ENCODE measurements around the gene AIG1. TPM values are rescaled to one million over a fixed set of nuclear protein-coding genes. Genes with fewer than 3 reads are reported as not detected.

The AIG1 gene
- total RNA-seq, 1 donor from 2014 or later = 37.1 TPM

DNA sequence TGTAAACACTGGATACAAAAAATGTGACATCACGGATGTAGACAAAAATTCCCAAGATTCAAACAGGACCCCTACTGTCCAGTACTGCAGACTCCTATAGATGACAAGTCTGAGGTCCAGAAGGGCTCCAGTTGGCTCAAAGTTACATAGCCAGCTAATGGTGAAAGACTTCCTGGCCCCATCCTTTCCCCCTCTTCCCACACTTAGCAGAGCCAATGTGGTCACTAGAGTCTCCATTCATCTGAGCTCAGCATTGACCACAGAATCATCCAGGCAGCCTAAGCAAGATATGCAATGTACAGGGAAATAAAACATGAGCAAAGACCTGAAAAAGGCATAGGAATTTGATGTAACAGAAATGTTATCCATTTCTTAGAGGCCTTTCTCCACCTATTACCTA is 209.3 kb downstream of the AIG1 start:
- H3K27me3 ChIP-seq = no peaks in the 10 kb centered on the region
- no peak overlapping the region for H2AFZ ChIP-seq (replicated peaks)
- Mint-ChIP-seq H3K27me3 (ENCODE audit: insufficient read depth, low read depth) (no peaks in the 10 kb centered on the region), H3K9me3 (no peaks in the 10 kb centered on the region), H3K36me3 (no peaks in the 10 kb centered on the region), H3K4me3 (no peak overlapping the region), H3K27ac (peak overlapping the region; percentile 33), H3K4me1 (no peaks in the 10 kb centered on the region)
- DNase-seq (ENCODE audit: low spot score) = no peak
- H3K4me3 ChIP-seq = no peak overlapping the region
- H3K9me3 ChIP-seq (ENCODE audit: low read depth) = no peaks in the 10 kb centered on the region
- H4K20me1 ChIP-seq (ENCODE audit: low read depth) = no peaks in the 10 kb centered on the region
- no peak overlapping the region for H3K27ac ChIP-seq
- H3K4me1 ChIP-seq = peaks cover 5% of the 10 kb centered on the region
- H3K79me2 ChIP-seq (ENCODE audit: low read depth) = no peaks in the 10 kb centered on the region
- H3K36me3 ChIP-seq = no peaks in the 10 kb centered on the region
- no peak overlapping the region for H3K9ac ChIP-seq
- TF ChIP-seq EZH2phosphoT487 (IDR thresholded peaks at IDR 0.05) (no peak), EZH2 (IDR thresholded peaks at IDR 0.05) (no peak)
- TF ChIP-seq, protein P1, sequence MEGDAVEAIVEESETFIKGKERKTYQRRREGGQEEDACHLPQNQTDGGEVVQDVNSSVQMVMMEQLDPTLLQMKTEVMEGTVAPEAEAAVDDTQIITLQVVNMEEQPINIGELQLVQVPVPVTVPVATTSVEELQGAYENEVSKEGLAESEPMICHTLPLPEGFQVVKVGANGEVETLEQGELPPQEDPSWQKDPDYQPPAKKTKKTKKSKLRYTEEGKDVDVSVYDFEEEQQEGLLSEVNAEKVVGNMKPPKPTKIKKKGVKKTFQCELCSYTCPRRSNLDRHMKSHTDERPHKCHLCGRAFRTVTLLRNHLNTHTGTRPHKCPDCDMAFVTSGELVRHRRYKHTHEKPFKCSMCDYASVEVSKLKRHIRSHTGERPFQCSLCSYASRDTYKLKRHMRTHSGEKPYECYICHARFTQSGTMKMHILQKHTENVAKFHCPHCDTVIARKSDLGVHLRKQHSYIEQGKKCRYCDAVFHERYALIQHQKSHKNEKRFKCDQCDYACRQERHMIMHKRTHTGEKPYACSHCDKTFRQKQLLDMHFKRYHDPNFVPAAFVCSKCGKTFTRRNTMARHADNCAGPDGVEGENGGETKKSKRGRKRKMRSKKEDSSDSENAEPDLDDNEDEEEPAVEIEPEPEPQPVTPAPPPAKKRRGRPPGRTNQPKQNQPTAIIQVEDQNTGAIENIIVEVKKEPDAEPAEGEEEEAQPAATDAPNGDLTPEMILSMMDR (IDR thresholded peaks at IDR 0.05) = no peak
- no peaks in the 10 kb centered on the region for H3F3A ChIP-seq (ENCODE audit: low read depth)
- no peak overlapping the region for H3K4me2 ChIP-seq

DNA sequence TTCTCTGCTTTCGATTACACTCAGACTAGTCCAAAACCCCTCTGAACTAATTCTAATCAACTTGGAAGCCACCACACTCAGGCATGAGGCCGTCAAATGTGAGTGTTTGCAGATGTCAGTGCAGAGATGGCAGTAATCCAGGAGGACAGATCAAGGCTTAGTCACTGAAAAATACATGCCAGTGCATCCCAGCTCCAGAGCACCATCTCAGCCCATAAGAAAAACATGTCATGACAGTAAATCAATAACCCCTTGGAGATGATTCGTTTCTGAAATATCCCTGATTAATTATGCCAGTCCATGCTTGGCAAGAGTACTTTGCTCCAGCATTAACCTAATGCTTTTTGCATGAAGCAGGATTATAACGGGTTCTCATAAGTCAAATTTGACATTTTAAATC is 210.3 kb downstream of the AIG1 start:
- H3K9me3 Mint-ChIP-seq = no peaks in the 10 kb centered on the region
- H3K79me2 ChIP-seq (ENCODE audit: low read depth) = no peaks in the 10 kb centered on the region
- no peak overlapping the region for H3K4me3 ChIP-seq
- peak overlapping the region; percentile 53 for H3K27ac Mint-ChIP-seq
- H3K27ac ChIP-seq = no peak overlapping the region
- no peaks in the 10 kb centered on the region for H3K36me3 ChIP-seq
- H3K27me3 Mint-ChIP-seq (ENCODE audit: insufficient read depth, low read depth) = no peaks in the 10 kb centered on the region
- TF ChIP-seq, protein P1 (IDR thresholded peaks at IDR 0.05) = no peak
- TF ChIP-seq EZH2 (IDR thresholded peaks at IDR 0.05) (no peak), EZH2phosphoT487 (IDR thresholded peaks at IDR 0.05) (no peak)
- no peaks in the 10 kb centered on the region for H3K4me1 Mint-ChIP-seq
- no peak overlapping the region for H3K9ac ChIP-seq
- H4K20me1 ChIP-seq (ENCODE audit: low read depth) = no peaks in the 10 kb centered on the region
- H2AFZ ChIP-seq (replicated peaks) = no peak overlapping the region
- no peak overlapping the region for H3K4me3 Mint-ChIP-seq
- no peaks in the 10 kb centered on the region for H3K9me3 ChIP-seq (ENCODE audit: low read depth)
- DNase-seq (ENCODE audit: low spot score) = no peak
- H3K4me1 ChIP-seq = no peaks in the 10 kb centered on the region
- H3F3A ChIP-seq (ENCODE audit: low read depth) = no peaks in the 10 kb centered on the region
- no peaks in the 10 kb centered on the region for H3K36me3 Mint-ChIP-seq
- no peak overlapping the region for H3K4me2 ChIP-seq
- H3K27me3 ChIP-seq = no peaks in the 10 kb centered on the region

DNA sequence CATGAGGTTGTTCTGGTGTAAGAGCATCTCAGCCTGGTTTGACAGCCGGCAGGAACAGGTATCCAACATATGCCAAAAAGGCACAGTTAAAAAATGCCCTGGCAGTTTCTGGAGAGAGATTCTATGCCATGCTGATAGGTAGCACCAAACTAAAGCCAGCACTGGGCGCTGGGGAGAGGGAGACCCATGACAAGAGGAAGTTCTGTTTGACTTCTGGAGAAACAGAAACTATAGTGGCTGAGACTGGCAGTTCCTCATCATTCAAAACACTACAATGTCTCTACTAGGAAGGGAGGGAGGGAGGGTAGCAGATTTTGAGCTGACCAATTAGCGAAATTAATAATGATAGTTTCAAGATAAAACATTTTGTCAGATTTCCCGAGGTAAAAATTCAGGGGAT is 215.7 kb downstream of the AIG1 start:
- no peak for DNase-seq (ENCODE audit: low spot score)
- Mint-ChIP-seq H3K27ac (peak overlapping the region; percentile 12), H3K36me3 (no peaks in the 10 kb centered on the region), H3K27me3 (ENCODE audit: insufficient read depth, low read depth) (peaks cover 2% of the 10 kb centered on the region), H3K4me1 (no peaks in the 10 kb centered on the region), H3K4me3 (no peak overlapping the region), H3K9me3 (no peaks in the 10 kb centered on the region)
- Histone ChIP-seq H4K20me1 (ENCODE audit: low read depth) (no peaks in the 10 kb centered on the region), H3K36me3 (no peaks in the 10 kb centered on the region), H3K27me3 (no peaks in the 10 kb centered on the region), H3F3A (ENCODE audit: low read depth) (no peaks in the 10 kb centered on the region), H2AFZ (replicated peaks) (no peak overlapping the region), H3K9me3 (ENCODE audit: low read depth) (no peaks in the 10 kb centered on the region), H3K9ac (no peak overlapping the region), H3K4me1 (no peaks in the 10 kb centered on the region), H3K79me2 (ENCODE audit: low read depth) (no peaks in the 10 kb centered on the region), H3K4me3 (no peak overlapping the region), H3K27ac (no peak overlapping the region), H3K4me2 (no peak overlapping the region)
- TF ChIP-seq EZH2 (IDR thresholded peaks at IDR 0.05) = no peak
- TF ChIP-seq, protein P1 (IDR thresholded peaks at IDR 0.05) = no peak
- TF ChIP-seq EZH2phosphoT487 (IDR thresholded peaks at IDR 0.05) = no peak
